ENCODE measurements around the gene TTLL8.

TTLL8 gene

DNA sequence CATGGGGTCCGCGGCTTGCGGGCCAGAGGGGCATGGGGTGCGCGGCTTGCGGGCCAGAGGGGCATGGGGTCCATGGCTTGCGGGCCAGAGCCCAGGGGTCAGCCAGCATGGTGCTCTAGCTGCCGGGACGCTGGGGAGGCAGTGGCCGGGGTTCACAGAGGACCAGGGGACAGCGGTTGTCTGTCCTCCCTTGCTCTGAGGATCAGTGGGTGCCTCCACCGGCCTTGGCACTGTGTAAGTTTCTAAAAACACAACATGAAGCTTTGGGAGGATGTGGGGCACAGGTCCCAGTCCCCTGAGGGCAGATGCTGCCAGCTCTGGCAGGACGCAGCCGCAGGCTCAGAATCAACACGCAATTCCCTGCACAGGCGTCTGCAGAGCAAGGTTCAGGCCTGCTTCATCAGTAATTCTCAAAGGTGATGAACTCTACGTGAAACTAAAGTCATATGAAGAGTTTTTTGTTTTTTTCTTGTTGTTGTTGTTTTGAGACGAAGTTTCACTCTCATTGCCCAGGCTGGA, 24.2 kb upstream of the TTLL8 start:
- no peak for DNase-seq

DNA sequence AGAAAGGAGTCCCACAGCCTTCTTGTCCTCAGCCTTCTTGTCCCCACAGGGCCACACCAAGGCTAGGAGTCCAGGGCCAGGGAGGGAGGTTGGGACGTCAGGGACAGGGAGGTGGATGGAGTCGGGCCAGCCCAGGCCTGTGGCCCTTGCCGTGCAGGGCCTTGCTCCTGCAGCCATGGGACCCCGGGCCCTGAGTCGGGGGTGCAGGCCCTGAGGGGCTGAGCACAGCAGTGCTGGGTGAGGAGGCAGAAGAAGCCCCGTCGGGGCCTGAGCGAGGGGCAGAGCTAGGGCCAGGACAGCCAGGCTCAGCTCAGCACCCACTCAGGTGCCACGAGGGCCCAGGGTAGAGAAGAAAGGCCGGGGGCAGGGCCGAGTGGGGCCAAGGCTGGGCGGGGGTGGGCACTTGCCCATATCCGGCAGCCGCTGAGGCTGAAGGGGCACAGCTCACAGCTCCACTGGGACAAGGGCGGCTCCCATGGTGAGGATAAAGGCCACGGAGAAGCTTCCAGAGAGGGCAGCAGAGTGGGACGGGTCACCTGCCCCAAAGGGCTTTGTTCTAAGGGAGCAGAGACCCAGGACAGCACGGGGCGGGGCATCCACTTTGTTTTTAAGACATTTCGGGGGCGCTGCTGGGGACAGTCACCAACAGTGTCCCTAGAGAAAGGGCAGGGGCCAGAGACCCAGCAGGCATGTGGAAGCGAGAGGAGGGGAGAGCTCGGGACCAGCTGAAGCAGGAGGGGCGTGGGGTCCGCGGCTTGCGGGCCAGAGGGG, 23.5 kb upstream of the TTLL8 start:
- DNase-seq = no peak

DNA sequence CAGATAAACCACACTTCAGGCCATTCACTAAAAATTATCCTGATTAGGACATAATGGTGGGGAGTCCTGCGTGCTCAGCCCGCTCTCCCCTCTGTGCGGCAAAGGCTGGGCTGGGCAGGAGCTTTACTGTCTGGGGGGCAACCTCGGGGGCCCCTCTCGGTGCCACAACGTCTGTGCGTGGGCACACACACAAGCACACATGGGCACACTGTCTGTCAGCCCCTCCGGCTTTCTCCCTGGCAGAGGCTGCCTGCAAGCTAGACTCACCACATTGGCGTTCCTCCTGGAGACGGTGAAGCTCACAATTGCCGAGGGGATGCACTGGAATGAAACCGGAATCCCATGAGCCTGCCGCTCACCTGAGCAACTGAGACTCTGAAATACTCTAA, 22.0 kb upstream of the TTLL8 start:
- DNase-seq = no peak

DNA sequence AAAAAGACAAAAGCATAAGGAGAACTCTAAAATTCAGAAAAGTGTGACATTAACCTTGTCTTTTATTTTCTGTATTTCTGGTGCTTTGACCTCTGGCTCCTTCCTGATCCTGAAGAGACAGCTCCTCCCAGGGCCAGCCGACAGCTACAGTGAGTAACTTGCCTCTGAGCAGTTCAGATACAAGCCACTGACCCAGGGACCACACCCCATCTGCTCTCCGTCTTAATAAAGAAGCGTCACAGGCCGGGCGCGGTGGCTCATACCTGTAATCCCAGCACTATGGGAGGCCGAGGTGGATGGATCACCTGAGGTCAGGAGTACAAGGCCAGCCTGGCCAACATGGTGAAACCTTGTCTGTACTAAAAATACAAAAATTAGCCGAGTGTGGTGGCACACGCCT, 20.7 kb upstream of the TTLL8 start:
- DNase-seq = no peak

DNA sequence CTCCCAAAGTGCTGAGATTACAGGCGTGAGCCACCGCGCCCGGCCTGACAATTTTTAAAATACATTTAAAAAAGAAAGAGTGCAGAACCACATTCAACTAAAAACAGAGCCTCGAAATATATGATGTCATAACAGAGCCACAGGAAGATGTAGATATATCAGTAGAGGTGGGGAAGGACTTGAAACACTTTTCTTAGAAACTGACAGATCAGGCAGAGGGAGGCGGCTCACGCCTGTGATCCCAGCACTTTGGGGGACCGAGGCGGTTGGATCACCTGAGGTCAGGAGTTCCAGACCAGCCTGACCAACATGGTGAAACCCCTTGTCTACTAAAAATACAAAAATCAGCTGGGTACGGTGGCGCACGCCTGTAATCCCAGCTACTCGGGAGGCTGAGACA, 20.1 kb upstream of the TTLL8 start:
- no peak for DNase-seq

DNA sequence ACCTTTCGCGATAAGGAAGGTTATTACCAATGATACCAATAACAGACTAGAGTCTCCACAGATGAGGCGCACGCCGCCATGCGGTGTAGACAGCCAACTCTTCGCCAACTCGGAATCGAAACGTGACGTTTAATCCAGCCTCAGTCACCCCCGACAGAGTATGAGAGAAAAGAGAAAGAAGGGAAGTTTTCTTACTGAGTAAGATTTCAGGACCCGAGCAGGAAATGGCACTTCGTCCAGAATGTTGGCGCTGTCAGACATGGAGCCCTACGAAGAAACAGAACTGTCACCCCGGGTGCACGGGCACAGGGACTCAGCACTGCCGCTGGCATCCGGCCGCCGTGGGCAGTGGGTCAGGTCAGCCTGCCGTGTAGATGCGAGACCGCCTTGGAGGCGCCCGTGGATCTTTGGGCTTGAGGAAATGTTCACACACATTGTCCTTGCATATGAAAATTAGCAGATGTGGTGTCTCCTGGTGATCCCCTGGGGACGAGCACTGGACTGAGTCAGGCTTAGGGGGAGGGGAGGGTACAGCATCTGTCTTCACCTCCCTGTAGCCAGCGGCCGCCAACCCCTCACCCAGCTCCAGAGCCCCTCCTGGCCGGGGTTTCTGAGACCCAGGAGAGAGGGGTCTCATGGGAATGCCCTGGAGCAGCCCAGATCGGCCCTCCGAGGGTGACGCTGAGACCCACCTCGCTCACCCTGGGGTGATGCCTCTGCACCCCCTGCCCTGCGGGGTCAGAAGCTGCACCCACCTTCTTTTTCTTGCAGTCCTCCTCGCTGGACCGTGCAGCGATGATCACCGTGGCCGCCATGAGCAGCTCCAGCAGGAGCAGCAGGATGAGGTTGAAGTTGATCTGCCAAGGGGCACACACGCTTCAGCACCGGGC, 18.8 kb upstream of the TTLL8 start:
- no peak for DNase-seq

DNA sequence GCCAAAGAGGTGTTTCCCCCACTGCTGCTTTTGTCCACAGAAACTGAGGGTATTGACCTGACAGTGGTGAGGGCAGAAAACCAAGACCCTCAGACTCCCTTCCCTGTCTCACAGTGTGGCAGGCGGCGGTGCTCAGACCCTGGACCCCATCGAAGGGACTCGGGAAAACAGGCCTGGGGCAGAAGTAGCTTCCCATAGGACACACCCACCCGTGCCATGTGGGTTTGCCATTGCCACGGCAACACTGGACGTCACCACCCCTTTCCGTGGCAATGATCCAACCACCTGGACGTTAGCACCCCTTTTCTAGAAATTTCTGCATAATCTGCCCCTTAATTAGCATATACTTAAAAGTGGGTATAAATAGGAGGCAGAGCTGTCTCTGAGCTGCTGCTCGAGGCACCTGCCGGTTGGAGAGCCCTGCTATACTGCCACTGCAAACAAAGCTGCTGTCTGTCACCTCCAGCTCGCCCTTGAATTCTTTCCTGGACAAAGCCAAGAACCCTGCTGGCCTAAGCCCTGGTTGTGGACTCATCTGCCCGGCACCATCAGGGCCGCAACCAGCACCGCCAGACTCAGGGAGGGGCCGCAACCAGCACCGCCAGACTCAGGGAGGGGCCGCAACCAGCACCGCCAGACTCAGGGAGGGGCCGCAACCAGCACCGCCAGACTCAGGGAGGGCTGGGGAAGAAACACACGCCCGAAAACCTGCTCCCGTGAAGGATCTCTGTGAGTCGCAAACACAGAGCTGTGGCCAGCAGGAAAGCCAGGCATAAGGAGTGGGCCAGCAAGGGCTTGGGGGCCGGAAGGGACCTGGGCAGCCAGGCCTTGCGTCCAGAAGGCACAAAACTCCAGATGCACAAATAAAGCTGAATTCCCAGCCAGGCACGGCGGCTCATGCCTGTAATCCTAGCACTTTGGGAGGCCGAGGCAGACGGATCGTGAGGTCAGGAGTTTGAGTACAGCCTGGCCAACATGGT, 16.7 kb upstream of the TTLL8 start:
- no peak for DNase-seq

DNA sequence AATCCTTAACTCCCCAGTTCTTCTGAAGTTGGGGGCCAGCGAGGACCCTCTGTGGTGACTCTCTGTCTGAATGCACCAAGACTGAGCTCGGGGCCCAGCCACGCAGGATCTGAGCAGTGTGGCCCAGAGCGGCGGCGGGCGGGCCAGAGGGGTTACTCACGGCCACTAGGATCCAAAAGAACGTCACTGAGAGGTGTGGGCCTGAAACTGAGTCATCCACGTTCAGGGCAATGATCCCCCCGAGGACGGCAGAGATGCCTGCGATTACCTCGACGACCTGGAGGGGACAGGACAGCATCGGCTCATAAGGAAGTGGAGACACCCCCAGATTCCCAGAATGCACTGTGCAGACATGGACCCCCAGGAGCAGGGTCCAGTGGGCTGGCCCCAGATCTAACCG, 16.0 kb upstream of the TTLL8 start:
- no peak for DNase-seq

DNA sequence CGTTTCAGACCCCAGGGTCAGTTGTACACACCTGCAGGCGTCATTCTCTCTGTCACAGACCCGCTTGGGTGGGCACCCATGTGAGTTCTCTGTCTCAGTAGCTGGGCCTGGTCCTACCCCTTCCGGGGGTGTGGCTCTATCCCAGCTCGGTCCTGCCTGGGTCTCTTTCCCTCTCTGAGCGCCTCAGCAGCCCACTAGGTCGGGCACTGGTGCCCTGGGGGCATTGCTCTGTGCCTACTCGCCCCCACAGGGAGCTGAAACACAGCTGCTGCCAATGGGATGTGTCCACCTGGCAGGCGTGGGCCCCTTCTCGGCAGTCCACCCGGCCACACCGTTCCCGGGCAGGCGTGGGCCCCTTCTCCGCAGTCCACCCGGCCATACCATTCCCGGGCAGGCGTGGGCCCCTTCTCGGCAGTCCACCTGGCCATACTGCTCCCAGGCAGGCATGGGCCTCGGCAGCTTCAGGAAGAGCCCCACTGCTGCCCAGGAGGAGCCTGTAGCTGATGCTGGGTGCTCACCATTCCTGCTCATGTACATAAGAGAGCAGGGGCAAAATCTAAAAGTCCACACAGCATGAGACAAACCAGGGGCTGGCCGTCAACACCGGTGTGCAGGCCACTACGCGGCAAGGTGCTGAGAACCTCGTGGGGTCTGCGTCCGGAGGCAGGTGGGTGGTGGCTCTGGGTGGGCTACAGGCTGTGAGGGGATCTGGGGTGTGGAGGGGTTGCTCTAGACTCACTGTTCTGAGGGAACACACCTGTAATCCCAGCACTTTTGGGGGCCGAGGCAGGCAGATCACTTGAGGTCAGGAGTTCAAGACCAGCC, 14.8 kb upstream of the TTLL8 start:
- DNase-seq = no peak

DNA sequence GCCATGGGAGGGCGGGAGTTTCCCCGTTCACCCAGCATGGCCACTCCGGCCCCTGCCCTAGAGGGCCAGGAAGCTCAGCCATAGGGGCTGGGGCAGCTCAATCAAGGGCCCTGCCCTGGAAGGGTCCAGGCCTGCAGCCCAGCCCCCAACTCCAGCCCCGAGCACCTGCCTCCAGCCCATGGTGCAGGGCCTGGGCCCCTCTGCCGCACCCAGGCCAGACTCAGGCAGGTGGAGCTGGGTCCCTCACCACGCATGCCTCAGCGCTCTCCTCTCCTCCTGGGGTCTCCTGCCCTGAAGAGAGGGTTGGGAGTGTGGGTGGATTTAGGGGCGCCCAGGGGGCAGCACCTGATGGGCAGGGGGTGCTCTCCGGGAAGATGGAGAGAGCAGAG, 14.1 kb upstream of the TTLL8 start:
- no peak for DNase-seq

DNA sequence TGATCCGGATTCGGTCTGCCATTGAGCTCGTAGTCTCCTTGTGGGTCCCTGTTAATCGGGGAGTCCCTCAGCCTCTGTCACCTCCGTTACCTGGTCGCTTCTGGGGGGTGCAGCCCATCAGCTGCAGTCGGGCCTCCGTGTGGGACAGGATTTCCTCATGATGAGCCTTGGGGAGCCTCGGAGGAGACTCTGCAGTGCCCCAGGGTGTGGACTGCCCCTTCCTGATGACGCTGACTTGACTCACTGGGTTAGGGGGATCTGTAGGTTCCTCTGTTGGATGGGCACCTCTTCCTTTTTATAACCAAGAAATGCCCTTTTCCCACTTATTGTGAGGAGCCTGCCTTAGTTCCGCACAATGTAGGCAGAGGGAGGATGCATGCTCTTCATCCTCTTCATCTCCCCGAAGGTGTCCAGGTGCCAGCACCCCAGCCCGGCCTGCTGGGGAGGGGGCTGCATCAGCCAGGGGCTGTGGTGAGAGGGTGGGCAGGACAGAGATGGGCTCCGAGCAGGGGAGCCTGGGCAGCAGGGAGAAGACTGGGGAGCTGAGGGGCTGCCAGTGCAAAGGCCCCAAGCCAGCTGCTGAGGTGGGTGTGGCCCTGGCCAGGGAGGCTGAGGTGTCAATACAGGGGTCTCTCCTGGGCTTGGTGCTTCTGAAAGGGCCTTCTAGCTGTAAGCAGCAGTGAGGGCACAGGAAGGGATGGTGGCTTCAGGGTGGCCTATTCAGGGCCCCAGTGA, 13.5 kb upstream of the TTLL8 start:
- no peak for DNase-seq

DNA sequence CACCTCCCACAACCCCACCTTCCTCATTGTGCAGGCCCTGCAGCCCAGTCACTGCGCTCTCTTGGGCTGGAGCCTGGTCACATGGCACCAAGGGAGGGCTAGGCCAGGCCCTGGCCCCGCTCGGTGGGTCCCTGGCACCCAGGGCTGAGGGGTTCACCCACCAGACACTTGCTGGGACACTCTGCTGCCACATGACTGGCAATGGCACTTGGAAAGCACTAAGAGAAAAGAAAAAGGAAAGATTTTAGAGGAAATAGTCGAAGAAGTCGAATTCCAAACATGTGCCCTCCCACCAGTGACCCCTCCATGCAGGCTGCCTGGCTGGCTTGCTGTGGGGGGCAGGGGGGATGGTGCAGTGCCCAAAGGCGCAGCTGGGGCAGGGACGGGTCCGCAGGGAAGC, 12.3 kb upstream of the TTLL8 start:
- no peak for DNase-seq

DNA sequence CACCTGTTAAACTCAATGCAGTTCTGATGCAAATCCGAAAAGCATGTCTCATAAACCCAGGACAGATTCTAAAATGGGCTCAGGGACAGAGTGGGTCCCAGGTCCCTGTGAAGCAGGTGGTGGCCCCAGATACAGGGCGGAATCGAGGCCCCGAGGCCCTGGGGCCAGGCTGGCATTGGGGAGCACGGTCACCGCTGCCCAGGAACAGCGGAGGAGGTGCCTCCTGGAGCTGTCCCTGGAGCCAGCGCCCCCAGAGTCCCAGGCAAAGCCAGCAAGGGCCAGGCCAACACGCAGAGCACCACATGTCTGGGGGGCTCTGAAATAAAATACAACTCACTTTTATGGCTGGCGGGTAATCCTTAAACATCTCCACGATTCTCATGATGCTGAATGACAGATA, 10.0 kb upstream of the TTLL8 start:
- DNase-seq = no peak

DNA sequence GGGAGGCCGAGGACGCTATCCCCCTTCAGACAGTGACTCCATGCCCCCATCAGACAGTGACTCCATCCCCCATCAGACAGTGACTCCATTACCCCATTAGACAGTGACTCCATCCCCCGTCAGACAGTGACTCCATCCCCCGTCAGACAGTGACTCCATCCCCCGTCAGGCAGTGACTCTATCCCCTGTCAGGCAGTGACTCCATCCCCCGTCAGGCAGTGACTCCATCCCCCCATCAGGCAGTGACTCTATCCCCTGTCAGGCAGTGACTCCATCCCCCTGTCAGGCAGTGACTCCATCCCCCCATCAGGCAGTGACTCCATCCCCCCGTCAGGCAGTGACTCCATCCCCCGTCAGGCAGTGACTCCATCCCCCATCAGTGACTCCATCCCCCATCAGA, 9.1 kb upstream of the TTLL8 start:
- no peak for DNase-seq

DNA sequence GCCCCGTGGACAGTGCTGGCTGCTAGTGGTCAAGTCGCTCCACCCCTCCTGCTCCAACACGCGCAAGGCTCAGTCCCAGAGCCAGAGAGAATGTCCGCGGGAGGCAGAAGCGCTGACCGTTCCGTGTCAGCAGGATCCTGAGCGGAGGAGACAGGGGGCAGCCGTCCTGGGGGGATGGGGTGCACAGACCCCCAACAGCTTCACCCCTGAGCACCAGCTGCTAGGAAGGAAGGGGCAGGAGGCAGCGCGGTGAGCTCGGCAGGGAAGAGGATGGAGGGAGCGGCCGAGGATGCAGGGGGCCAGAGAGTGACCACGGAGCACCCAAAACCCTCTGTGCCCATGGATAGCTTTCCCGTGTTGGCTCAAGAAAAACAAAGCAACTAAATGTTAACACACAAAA, 6.4 kb upstream of the TTLL8 start:
- no peak for DNase-seq

DNA sequence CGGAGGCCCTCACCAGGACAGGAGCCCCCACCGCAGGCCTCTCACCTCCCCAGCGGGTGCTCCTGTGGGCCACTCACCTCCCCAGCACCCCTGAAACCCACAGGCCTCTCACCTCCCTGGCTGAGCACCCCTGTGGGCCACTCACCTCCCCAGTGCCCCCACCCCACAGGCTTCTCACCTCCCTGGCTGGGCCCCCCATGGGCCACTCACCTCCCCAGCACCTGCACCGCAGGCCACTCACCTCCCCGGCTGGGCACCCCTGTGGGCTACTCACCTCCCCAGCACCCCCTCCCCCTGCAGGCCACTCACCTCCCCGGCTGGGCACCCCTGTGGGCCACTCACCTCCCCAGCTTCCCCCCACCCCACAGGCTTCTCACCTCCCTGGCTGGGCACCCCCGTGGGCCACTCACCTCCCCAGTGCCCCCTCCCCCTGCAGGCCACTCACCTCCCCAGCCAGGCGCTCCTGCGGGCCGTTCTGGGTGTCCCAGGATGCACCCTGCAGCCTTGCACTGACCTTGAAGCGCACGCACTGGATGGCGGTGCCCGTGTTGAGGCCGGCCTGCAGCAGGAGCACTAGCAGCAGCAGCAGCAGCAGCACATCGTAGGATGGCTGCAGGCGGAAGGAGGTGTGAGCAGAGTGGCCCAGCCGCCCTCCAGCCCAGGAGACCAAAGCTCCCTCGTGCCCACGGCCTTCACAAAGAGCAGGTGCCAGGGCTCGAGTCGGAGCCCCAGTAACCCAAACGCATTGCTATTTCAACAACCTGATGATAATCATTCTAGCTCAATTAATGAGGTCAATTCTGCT, 5.7 kb upstream of the TTLL8 start:
- no peak for DNase-seq

DNA sequence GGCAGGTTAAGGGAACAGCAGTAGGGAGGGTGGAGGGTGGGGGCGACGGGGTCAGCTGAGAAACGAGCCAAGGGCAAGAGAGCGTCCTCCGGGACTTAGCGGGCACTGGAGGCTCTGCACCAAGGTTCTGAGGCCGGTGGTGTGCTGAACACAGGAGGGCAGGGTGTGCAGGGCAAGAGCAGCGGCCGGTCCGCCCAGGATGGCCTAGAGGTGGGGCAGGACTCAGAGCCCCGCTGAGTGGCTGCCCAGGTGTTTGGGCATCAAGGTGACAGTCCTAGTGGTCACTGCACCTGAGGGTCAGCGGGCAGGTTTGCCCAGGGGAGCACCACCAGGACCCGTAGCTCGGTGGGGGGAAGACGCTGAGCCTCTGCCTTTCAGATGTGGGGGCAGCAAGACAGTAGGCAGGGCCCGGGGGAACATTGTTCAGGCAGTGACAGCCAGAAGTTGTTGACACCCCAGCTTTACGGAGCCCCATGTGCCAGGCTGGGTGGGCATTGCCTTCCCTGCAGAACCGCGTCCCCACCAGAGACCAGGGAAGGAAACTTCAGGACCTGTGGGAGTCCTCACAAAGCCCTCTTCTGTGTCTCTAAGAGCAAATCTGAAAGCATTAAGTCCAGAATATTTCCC, 4.5 kb upstream of the TTLL8 start:
- no peak for DNase-seq

DNA sequence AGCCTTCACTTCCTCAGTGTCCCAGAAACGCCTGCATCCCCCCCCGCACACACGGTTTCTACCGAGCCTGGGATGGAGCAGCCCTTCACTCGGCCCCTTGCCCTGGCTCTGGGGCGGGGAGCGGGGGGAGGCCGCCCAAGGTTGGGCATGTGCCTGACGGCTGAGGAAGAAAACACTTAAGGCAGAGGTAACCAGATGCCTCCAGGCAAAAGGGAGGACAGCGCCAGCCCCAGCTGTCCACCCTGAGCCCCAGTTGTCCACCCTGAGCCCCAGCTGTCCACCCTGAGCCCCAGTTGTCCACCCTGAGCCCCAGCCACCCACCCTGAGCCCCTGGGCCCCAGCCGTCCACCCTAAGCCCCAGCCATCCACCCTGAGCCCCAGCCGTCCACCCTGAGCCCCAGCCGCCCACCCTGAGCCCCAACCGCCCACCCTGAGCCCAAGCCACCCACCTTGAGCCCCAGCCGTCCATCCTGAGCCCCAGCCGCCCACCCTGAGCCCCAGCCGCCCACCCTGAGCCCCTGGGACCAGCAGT, 3.8 kb upstream of the TTLL8 start:
- no peak for DNase-seq

DNA sequence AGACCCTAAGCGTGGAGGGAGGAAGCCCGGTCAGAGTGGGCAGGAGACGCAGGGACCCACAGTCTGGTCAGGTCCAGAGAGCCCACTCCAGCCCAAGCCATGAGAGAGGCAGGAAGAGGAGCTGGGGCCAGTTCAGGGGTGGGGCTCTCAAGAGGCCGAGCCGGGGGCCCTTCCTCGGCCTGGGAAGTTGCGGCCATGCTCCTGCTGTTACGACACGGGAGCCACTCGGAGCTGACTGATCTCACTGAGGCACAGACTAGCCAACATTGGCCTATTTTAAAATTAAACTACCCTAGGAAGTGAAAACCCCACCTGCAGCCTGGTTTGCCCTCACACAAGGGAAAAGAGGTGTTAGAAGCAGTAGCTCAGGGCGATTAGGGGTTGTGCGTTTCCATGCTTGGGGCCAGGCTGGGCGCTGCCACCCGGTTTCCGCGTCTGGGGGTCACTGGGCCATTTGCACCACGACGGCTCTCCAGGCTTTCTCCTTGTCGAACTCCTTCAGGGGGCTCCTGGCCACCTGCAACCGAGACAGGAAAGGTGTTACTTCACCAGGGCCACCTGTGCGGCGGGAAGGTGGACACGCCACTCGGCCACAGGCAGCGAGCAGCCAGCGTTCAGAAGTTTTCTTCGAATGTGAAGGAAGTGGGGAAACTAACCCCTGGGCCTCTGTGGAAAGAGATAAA, 3.2 kb upstream of the TTLL8 start:
- DNase-seq = no peak

Data from activated naive CD4-positive, alpha-beta T cell treated with anti-CD3 and anti-CD28 coated beads, Interleukin-2, amount 50 U/mL, for 16 hours (primary cell).